HG02571 (cell line): Measurements from ENCODE around the gene B3GAT3.
"Not testable (repeated sequence)": the region's sequence is repeated elsewhere in the genome, so short reads cannot be mapped to it uniquely, and the experiment has no call there.

ENCODE experiments used
- ATAC-seq: cut with Tn5 transposase; IDR thresholded peaks from one replicate; pipeline ENCODE4 v1.9.1; 2021; ENCODE audit warnings: mild to moderate bottlenecking, moderate library complexity; ENCODE audit not compliant: unreplicated experiment

The B3GAT3 gene

DNA sequence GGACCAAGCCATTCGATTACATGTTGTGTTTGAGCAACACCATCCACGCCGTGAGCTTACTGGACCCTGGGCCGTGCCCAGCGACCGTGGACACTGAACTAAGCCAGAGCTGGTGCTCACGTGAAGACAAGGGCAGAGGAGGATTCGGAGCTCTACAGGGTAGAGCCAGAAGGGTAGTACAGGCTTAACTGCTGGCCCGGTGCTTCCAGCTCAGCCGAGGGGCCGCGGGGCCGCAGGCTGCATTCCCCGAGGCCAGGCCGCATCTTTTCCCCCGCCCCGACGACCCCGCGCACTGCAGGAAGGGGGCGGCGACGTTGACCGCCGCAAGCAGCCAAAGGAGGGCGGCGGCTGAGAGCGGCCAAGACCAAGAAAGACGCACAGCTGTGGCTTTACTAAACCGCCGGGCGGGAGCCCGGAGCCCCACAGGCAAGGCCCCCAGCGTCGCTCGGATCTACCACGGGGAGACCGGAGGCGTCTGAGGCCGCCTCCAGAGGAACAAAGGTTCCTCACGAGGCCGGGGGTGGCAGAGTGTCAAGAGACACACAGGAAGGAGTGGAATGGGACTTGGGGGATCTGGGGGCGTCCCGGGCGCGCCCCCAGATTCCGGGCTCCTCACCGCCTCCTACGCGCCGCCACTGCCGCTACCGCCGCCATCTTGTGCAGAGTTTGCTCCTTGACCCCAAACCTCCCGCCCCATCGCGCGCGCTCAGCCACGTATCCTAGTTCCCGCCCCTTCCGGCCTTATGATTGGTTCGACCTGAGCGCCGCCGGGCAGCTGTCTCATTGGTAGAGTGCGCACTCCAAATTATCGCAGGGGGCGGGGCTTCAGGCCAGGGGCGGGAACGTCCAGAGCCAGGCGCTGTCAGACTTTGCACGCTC, 24.4 kb upstream of the B3GAT3 start, which contains the start of gene GANAB:
Gene GANAB (minus strand): TSS at position 668 of the 879 bp plus-strand sequence. CDS start 14 bp downstream, at position 654.
- ATAC-seq: peak; percentile 96

DNA sequence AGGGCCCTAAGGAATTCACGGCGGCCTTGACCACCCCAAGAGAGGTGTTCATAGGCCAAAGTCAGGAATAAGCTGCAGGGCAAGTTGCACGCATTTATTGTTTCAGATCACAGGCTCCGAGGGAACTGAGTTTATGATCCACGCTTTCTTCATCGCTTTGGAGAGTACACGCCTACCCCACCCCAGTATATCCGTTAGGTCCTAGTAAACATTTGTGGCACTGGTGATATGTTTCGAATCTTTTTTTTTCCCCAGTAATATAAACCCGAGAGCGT, 23.8 kb upstream of the B3GAT3 start:
- ATAC-seq: no peak

DNA sequence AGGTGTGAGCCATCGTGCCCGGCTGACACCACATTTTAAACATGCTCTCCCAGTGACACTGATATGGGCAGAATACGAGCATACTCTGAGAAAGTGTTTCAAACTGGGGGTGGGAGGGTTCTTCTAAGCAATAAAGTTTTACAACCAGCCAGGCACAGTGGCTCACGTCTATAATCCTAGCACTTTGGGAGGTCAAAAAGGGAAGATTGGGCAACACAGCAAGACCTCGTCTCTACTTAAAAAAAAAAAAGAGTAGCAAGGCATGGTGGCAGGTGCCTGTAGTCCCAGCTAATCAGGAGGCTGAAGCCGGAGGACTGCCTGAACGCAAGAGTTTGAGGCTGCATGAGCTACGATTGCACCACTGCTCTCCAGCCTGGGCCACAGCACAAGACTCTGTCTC, 22.4 kb upstream of the B3GAT3 start:
- no peak for ATAC-seq

DNA sequence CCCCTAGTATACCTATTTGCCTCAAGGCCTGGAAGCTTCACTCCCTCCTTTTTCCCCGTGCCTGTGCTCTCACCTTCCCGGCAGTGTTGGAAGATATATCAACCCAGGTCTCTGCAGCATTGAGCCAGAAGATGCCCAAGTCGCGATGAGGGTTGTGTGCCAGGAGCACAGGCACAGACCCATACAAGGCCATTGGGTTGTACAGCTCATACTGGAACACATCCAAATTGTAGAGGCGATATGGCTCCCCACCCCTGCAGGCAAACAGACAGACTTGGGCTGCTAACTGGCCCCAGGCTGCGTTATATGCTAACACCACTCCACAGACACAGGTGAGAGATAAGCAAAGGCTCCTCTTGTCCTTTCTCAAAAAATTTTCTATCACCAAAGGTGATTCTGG, 10.7 kb upstream of the B3GAT3 start:
- no peak for ATAC-seq

DNA sequence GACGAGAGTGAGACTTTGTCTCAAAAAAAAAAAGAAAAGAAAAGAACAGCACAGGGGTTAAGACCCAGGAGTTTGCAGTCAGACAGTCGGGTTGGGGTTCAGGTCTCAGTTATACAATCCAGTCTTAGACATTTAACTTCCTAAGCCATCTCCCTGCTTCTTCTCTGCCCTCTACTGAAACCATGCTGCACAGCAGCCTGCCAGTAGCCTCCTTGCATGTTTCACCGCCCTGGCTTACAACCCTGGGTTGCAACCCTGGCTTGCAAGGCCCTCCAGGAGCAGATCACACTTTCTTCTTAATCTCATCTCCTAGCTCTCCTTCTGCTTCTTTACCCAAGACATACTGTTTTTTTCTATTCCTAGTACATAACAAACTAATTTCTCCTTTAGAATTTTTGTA, 5.9 kb upstream of the B3GAT3 start:
- ATAC-seq: no peak

DNA sequence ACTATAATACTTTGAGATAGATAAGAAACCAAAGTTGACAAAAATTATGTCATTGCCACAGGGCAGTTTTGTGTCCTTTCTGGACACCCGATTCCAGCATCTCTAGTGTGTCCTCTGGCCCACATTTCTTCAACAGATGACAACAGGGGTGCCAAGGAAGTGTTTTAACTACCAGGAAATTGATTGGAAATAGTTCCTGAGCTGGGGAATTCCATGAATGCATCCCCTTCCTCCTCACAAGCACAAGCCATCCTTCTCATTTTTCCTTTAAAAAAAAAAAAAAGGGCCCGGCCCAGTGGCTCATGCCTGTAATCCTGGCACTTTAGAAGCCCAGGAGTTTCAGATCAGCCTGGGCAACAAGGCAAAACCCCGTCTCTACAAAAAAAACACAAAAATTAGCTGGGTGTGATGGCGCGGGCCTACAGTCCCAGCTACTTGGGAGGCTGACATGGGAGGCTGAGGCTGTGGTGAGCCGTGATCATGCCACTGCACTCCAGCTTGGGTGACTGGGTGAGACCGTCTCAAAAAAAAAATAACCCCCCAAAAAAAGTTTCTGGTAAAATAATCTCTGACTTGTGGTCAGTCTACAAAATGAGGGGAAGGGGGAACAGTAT, 797 bp upstream of the B3GAT3 start:
- ATAC-seq: no peak

DNA sequence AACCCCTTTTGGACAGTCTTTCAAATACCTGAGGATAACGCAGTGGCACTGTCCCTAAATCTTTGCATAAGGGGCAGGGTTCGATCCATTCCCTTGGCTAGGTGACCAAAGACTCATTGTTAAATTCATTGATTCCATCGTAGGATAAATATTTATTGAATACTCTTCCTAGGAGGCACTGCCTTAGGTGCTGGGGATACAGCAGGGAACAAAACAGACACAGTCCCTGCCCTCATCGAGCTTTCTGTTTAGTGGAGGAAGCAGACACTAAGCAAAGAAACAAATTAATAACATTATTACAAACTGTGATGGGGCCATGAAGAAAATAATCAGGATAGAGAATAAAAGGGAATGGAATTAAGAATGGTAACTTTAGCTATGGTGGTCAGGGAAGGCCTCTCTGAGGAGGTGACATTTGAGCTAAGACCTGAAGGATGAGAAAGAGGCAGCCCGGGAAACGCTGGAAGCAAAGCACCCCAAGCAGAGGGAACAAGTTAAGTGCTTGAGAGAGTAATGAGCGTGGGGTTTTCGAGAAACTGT, 689 bp downstream of the B3GAT3 start:
- ATAC-seq: no peak

DNA sequence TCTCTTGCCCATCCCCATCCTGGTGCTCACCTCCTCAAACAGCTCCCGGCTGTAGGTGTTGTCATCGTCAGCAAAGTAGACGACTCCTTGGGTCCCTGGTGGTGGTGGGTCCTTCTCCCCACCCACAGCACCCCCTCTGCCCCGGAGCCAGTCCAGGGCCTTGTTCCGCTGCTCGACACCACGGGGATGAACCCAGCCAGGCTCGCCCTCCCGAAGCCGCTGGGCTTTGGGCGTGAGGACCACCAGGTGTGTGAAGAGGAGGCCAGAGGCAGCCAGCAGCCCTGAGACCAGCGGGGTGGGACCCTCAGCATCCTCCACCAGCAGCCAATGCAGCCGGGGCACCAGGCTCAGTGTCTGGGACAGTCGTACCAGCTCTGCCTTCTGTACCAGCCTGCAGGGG, 4.8 kb downstream of the B3GAT3 start:
- not testable (repeated sequence) for ATAC-seq

DNA sequence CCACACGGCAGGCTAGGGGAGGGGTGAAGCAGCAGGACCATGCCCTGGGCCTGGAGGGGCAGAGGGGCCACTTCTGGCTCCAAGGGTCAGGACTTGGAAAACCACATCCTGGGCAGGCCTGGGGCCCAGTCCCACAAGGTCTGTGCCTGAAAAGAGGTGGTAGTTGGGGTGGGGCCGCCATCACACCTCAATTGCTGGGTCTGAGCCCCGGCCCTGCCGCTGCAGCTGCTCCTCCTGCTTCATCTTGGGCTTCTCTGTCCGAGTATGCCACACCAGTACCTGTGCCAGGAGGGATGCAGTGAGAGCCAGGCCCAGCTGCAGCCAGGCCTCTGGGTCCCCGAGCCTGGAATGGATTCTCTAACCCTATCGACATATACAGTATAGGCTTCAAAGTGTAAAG, 6.3 kb downstream of the B3GAT3 start:
- no peak for ATAC-seq

DNA sequence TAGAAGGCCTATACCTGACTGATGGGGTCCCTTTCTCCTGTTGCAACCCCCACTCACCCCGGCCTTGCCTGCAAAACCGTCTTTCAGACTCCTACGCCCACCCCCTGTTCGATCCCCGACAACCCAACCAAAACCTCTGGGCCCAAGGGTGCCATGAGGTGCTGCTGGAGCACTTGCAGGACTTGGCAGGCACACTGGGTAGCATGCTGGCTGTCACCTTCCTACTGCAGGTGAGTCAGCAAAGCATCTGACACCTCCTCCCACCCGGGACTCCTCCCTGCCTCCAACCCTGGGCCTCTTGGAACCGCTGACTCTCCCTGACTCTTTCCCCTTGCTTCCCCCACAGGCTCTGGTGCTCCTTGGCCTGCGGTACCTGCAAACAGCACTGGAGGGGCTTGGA, 7.5 kb downstream of the B3GAT3 start:
- no peak for ATAC-seq

DNA sequence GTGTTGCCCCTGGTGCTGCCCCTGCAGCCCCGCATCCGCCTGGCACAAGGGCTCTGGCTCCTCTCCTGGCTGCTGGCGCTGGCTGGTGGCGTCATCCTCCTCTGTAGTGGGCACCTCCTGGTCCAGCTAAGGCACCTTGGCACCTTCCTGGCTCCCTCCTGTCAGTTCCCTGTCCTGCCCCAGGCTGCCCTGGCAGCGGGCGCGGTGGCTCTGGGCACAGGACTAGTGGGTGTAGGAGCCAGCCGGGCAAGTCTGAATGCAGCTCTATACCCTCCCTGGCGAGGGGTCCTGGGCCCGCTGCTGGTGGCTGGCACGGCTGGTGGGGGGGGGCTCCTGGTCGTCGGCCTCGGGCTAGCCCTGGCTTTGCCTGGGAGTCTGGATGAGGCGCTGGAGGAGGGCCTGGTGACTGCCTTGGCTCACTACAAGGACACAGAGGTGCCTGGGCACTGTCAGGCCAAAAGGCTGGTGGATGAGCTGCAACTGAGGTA, 8.5 kb downstream of the B3GAT3 start:
- no peak for ATAC-seq

DNA sequence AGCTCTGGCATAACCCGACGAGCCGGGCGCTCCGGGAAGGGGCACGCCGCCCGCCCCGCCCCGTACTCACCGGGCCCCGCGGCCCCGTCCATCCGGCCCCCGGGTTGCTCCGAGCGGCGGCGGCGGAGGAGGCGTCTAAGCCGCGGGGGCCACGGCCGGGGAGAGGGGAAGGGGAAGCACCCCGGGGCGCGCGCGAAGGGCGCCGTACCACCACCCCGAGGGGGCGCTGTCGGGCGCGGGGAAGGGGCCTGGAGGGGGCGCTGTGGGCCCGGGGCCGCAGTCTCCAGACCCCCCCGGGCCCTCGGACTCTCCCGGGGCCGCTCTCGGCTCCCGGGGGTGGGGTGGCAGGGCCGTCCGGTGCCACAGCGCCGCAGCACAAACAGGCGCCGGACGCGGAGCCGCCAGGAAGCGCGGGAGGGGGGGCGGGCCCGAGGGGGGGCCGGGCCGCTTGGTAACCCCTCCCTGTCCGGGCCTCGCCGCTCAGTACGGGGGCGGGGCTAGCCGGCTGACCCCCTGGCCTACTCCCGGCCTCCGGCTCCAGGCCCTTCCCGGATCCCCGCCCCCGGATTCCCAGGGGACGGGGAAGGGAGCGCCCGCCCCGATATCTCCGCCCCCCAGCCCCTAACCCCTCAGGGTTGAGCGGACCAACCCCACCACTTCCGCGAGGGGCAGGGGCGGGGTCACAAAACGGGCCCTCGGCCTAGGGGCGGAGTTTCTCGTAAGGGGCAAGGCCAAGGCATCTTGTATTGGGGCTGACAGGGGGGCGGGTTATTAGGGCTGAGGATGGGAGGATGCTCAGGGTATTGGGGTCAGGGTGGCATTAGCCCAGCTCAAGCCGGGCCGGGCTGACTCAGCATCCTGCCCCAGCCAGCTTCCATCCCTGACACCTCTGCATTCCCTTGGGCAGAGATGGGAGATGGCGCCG, 9.2 kb downstream of the B3GAT3 start, which contains the start of the genes EML3 and ROM1:
Gene EML3 (minus strand): TSS at position 410 of the 925 bp plus-strand sequence. CDS start 318 bp downstream, at position 92.
Gene ROM1 (plus strand): TSS at position 892 of the 925 bp plus-strand sequence. CDS start 25 bp downstream, at position 917.
- peak; percentile 56 for ATAC-seq

DNA sequence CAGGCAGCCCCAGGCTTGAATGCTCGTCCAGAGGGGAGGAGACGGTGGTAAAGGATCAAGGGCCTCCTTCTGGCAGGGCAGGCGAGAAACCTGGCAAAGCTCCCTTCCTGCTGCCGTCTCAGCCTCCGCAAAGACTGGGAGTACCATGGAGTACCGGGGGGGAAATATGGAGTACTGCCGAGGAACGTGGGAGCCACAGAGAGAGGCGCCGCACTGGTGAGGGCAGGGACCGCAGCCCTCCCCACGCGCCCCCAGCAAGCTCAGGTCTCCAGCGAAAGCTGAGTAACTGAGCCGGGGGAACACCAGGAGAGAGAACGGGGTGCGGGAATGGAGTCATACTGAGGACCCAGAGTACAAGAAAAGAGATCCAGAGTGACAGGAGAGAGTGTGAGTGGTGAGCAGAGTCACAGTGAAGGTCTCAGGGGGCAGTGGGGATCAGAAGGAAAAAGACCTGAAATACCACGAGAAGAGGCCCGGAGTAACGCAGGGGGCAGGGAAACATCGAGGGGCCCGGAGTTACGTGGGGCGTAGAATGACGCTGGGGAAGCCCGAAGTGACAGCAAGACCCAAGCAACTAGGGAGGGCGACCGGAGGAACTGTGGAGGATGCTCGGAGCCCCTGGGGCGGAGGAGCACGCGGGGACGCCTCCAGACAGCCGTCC, 10.0 kb downstream of the B3GAT3 start:
- peak; percentile 10 for ATAC-seq

DNA sequence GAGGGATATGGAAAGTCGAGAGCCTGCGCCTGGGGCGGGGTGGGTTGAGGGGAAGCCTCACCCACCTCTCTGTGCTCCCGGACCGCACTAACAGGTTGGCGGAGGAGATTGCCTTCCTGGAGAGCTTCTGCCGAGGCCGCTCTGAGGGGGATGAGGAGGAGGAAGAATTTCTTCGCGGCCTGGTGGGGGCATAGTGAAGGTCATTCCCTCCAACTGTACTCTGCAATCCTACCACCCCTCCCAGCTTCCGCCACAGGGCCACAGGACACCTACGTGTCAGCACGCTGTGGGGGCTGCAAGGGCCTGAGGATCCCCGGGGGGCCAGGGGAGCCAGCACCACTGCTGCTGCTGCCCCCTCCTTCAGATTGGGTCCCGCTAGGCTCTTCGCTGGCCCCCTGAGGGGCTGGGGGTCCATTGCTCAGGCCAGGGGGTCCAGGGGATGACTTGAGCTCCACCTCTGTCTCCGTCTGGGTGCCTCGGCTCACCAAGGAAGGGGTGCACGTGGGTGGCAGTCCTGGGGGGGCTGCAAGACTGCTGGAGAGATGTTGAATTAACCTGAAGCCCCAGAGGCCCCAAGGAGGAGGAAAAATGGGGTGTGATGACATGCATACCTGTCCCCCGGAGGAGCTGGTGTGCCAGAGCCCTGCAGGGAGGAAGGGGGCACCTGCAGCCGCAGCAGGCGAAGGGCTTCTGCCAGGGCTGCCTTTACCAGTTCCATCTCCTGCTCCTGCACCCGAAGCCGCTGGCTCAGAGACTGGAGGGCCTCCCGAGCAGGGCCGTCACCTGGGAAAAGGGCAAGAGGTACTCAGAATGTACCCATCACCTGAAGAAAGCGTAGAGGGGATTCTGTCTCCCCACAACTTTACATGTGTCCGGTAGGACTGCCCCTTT, 10.7 kb downstream of the B3GAT3 start:
- no peak for ATAC-seq

DNA sequence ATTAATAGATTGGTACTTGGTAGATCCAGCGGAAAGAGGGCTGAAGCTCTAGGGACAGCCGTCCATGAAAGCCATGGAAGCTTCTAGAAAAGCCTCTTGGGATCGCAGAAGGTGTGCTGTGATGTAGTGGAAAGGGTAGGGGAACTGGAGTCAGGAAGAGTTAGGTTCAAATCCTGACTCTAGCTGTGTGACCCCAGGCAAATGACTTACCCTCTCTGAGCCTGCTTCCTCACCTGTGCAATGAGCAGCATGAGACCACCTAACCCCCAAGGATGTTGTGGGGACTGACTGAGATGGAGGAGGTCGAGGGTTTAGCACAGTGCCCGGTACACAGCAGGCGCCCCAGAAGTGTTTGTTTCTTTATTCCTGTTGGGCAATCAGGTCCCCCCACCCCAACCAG, 11.4 kb downstream of the B3GAT3 start:
- no peak for ATAC-seq

DNA sequence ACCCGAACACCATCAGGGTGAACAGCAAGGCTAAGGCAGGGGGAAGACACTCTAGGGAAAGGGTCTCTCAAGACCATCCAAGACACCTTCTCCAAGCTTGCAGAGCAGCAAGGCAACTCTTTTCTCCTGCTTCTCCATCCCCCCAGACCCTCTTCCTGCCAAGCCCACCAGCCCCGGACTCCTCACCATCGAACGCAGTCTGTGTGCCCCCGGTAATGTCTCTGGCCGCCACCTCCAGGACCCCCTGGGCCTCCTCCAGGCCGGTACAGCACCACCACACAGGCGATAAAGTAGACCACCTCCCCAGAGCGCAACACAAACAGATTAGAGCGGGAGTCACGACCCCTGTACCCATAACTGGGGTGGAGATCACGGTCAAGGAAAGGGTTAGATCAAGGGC, 13.0 kb downstream of the B3GAT3 start:
- ATAC-seq: no peak

DNA sequence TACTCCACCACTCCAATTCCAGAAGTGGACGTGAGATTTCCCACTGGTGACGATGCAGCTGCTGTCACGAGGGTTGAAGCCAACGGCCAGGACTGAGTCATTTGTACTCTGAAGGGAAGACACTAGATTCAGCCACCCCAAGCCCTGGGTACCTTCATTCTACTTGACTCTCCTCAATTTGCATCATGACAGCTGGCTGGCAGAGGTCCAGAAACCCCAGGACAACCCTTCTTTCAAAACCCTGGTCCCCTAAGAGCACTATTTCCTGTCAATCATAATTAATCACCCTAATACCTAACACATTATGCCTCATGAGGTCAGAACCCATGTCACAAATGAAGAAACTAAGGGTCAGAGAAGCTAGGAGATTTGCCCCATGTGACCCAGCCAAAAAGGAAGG, 14.1 kb downstream of the B3GAT3 start:
- no peak for ATAC-seq

DNA sequence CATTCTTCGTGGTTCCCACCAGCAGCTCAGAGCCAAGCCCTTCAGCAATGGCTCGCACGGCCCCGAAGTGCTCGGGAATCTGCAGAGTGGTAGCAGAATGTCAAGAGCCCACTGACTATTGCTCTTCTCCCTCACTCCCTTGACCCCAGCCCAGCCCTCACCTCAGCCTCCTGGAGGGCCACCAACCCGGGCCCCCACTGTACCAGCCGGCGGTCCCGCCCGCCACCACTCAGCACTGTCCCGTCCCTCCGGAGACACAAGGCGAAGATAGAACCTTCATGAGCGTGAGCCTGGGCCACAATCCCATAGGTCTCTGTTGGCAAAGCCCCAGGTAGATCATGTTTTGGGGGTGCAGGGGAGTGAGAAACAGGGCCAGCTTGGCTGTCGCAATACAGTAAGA, 15.9 kb downstream of the B3GAT3 start:
- ATAC-seq: no peak

DNA sequence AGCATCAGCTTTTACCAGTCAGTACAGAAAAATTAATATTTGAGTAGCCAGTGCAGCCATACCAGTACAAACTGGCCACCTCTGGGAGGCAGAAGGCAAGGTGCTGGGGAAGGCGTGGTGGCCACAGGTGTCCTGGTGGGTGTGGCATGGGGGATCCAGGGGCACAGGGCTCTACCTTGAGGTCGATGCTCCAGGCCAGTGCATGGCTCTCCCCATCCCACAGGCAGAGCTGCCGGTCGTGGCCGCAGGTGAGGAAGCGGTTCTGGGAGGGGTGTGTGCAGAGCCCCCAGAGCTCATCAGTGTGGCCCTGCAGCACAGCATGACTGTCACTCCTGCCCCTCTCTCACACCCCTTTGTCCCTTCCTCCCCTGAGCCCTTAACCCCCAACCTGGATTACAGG, 16.3 kb downstream of the B3GAT3 start:
- ATAC-seq: no peak
